ENCODE data around the gene DEPP1. TPM values are rescaled to one million over a fixed set of nuclear protein-coding genes. Genes with fewer than 3 reads are reported as not detected.
A peak's percentile ranks its signal among the peaks of the same experiment; 100 is the strongest.

The DEPP1 gene
- total and polyA plus RNA-seq, 10 of the 15 experiments (the other 5 are each of a cell fraction or from before 2014, with no cell fraction given) = 1.7 to 12.1 (median 7.3) TPM

GRCh38 chr10:45000138-45000751, 21.6 kb upstream of the DEPP1 start (continued):
- TF ChIP-seq NBN (IDR thresholded peaks at IDR 0.05) = 0 out of 2 replicates have a peak, but pooled peaks have one; percentile 15

GRCh38 chr10:44998146-44998631, 19.6 kb upstream of the DEPP1 start:
- WGBS (ENCODE audit: insufficient coverage, insufficient replicate concordance, low lambda C conversion rate, missing lambda C conversion rate) = 51% methylated on average over 6 of the region's 6 CpGs
- in situ Hi-C loops (cut with MboI) = no loop called here
- SMC1A ChIA-PET (ENCODE audit: uncharacterized antibody, unreplicated experiment) = no interaction called here

More at GRCh38 chr10:44998146-44998631, 19.6 kb upstream of the DEPP1 start:
- H3K4me2 ChIP-seq (ENCODE audit: control insufficient read depth, insufficient read depth) = no peak overlapping the region
- CTCF ChIA-PET = no interaction called here
- H3K79me2 ChIP-seq (ENCODE audit: control insufficient read depth, insufficient read depth, low read length) = peaks cover 11% of the 10 kb centered on the region
- no peak for ATAC-seq
- no peak overlapping the region for H3K4me3 ChIP-seq
- BruUV-seq (replicated peaks) = no TSS peak
- no peak overlapping the region for H3K9ac ChIP-seq (ENCODE audit: control insufficient read depth, insufficient read depth, low read length)
- H3K36me3 ChIP-seq (ENCODE audit: control insufficient read depth in 2 of 2, insufficient read depth in 2 of 2, low read length in 1 of 2) = no peaks in the 10 kb centered on the region
- no peaks in the 10 kb centered on the region for H3K27me3 ChIP-seq (replicated peaks in 1 of 2; ENCODE audit: control insufficient read depth in 2 of 2, insufficient read depth in 2 of 2, low read length in 1 of 2)
- no peak for DNase-seq (ENCODE audit: low read depth, low spot score)
- TF ChIP-seq MEF2B (IDR thresholded peaks at IDR 0.05; ENCODE audit: partially characterized antibody, poor library complexity, severe bottlenecking) (no peak), RAD21 (IDR thresholded peaks at IDR 0.05; ENCODE audit: insufficient read depth, low read depth, low read length) (no peak), MLLT1 (IDR thresholded peaks at IDR 0.05) (no peak), WRNIP1 (IDR thresholded peaks at IDR 0.05; ENCODE audit: borderline replicate concordance, low read depth, low read length) (no peak), BRCA1 (IDR thresholded peaks at IDR 0.05; ENCODE audit: low read depth, low read length) (no peak), CBFB (IDR thresholded peaks at IDR 0.05; ENCODE audit: low read depth) (no peak), ZBTB33 (IDR thresholded peaks at IDR 0.05) (no peak), HDAC2 (IDR thresholded peaks at IDR 0.05) (no peak), RAD51 (IDR thresholded peaks at IDR 0.05) (no peak), SP1 (IDR thresholded peaks at IDR 0.05; ENCODE audit: low read depth, low read length) (no peak), PBX3 (IDR thresholded peaks at IDR 0.05; ENCODE audit: insufficient replicate concordance, low read depth, low read length) (no peak), EED (IDR thresholded peaks at IDR 0.05; ENCODE audit: low read depth) (no peak)
- POLR2A ChIA-PET = no interaction called here
- peaks cover 10% of the 10 kb centered on the region for H3K4me1 ChIP-seq (ENCODE audit: control insufficient read depth, insufficient read depth, low read length)
- FAIRE-seq = no peak
- intact Hi-C loops (cut with micrococcal nuclease; ENCODE audit: unreplicated experiment) = no loop called here
- no peaks in the 10 kb centered on the region for H4K20me1 ChIP-seq (ENCODE audit: control insufficient read depth, insufficient read depth)
- H2AFZ ChIP-seq (ENCODE audit: control insufficient read depth, low read depth, low read length) = no peak overlapping the region
- RAD21 ChIA-PET (ENCODE audit: unreplicated experiment) = interaction anchor here (0.6 kb wide), 1 partner anchor 23 kb away, joined by 3 read pairs; no protein-coding TSS in a partner anchor
- H3K27ac ChIP-seq (ENCODE audit: control insufficient read depth, insufficient read depth) = no peak overlapping the region
- no peaks in the 10 kb centered on the region for H3K9me3 ChIP-seq (replicated peaks; ENCODE audit: control insufficient read depth, insufficient read depth, low read length)
